Smooth muscle cell (in vitro differentiated cells): Measurements from ENCODE around the gene GMDS. TPM values are rescaled to one million over a fixed set of nuclear protein-coding genes. Genes with fewer than 3 reads are reported as not detected.
A peak's percentile ranks its signal among the peaks of the same experiment; 100 is the strongest.

ENCODE experiments used
- DNase-seq: peaks from one replicate; lab custom pipeline; 2025; ENCODE audit not compliant: unreplicated experiment; lab: John Stamatoyannopoulos, UW
- H2AFZ ChIP-seq: fragments of 200-600 bp; sonication (generic); 2 replicates; pipeline ENCODE4 v1.6.0; 2016; ENCODE audit warnings: antibody characterized with exemption, low read depth, mild to moderate bottlenecking
- H3F3A ChIP-seq: fragments of 200-600 bp; sonication (generic); 2 replicates; pipeline ENCODE4 v1.6.0; 2017; ENCODE audit warnings: antibody characterized with exemption, low read depth
- H3K27ac ChIP-seq: fragments of 200-600 bp; sonication (generic); 2 replicates; pipeline ENCODE4 v1.5.1; 2016; ENCODE audit warnings: low read depth, mild to moderate bottlenecking
- H3K27me3 ChIP-seq: fragments of 200-600 bp; sonication (generic); 2 replicates; pipeline ENCODE4 v1.6.1; 2016; ENCODE audit warnings: low read depth, mild to moderate bottlenecking
- H3K36me3 ChIP-seq: fragments of 200-600 bp; sonication (generic); 2 replicates; pipeline ENCODE4 v1.5.1; 2016; ENCODE audit warnings: low read depth
- H3K4me1 ChIP-seq: fragments of 200-600 bp; sonication (generic); 2 replicates; pipeline ENCODE4 v1.5.1; 2016; ENCODE audit warnings: low read depth
- H3K4me2 ChIP-seq: fragments of 200-600 bp; sonication (generic); 2 replicates; pipeline ENCODE4 v1.6.0; 2016; ENCODE audit warnings: mild to moderate bottlenecking
- H3K4me3 ChIP-seq: fragments of 200-600 bp; sonication (generic); 2 replicates; pipeline ENCODE4 v1.5.1; 2016; ENCODE audit warnings: mild to moderate bottlenecking
- H3K79me2 ChIP-seq: fragments of 200-600 bp; sonication (generic); 2 replicates; pipeline ENCODE4 v1.6.0; 2016; ENCODE audit warnings: low read depth, mild to moderate bottlenecking
- H3K9ac ChIP-seq: fragments of 200-600 bp; sonication (generic); 2 replicates; pipeline ENCODE4 v1.6.0; 2016; ENCODE audit warnings: low read depth
- H3K9me3 ChIP-seq: fragments of 200-600 bp; sonication (generic); replicated peaks from 2 replicates; pipeline ENCODE4 v1.5.1; 2016; ENCODE audit warnings: low read depth
- H4K20me1 ChIP-seq: fragments of 200-600 bp; sonication (generic); 2 replicates; pipeline ENCODE4 v1.6.0; 2016; ENCODE audit warnings: low read depth
- WGBS: methylation state at CpG from one replicate; pipeline ENCODE4 v1.1.7; 2016; ENCODE audit warnings: low lambda C conversion rate; 5-methylcytosine and 5-hydroxymethylcytosine counted together
- polyA plus RNA-seq: library from polyadenylated mRNA; unstranded; fragments of >200 nt; fragmentation: Nextera tagmentation; extraction: Ambion mirVana; gene quantifications from 2 replicates; pipeline ENCODE4 v1.2.1, GENCODE V29; 2016
- total RNA-seq: library from RNA; depleted of rRNA; stranded (reverse); fragments of >200 nt; gene quantifications from 2 replicates; pipeline ENCODE4 v1.2.3, GENCODE V29; 2014
- TF ChIP-seq, protein P1 (sequence below): fragments of 200-600 bp; sonication (generic); IDR thresholded peaks from 2 replicates; pipeline ENCODE4 v1.5.1; 2017; ENCODE audit warnings: borderline replicate concordance, mild to moderate bottlenecking, antibody characterized with exemption; ENCODE audit not compliant: insufficient read depth, poor library complexity, severe bottlenecking

GMDS gene
- total and polyA plus RNA-seq, 2 experiments from 2014 or later, result 3.7 to 8.5 TPM

DNA sequence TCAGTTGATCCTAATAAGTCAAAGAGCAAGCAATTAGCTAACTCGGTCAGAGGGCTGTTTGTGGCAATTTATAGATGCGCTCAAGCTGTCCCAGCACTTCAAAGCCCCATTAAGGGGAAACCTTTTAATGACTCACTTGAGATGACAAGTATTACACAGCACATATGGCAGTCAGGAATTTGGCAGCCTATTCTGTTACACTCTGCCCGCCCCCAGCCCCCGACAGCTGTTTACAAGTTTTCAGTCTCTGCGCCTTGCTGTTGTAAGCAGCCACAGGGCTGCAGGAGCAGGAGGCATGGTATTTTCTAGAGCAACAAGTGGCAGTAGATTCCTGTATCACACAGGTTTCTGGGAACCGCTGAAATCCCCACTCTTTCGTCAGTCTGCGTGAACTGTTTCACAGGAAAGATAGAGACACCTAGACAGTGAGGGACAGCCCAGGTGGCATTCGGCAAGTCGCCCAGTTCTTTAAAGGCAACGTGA is 372.7 kb downstream of the GMDS start:
- H4K20me1 ChIP-seq, result no peaks in the 10 kb centered on the region
- no peaks in the 10 kb centered on the region for H3K9me3 ChIP-seq
- no peak for DNase-seq
- TF ChIP-seq, protein P1, sequence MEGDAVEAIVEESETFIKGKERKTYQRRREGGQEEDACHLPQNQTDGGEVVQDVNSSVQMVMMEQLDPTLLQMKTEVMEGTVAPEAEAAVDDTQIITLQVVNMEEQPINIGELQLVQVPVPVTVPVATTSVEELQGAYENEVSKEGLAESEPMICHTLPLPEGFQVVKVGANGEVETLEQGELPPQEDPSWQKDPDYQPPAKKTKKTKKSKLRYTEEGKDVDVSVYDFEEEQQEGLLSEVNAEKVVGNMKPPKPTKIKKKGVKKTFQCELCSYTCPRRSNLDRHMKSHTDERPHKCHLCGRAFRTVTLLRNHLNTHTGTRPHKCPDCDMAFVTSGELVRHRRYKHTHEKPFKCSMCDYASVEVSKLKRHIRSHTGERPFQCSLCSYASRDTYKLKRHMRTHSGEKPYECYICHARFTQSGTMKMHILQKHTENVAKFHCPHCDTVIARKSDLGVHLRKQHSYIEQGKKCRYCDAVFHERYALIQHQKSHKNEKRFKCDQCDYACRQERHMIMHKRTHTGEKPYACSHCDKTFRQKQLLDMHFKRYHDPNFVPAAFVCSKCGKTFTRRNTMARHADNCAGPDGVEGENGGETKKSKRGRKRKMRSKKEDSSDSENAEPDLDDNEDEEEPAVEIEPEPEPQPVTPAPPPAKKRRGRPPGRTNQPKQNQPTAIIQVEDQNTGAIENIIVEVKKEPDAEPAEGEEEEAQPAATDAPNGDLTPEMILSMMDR, result no peak
- H3K36me3 ChIP-seq, result no peaks in the 10 kb centered on the region
- H3K9ac ChIP-seq, result no peak overlapping the region
- H3K4me3 ChIP-seq, result no peak overlapping the region
- no peak overlapping the region for H2AFZ ChIP-seq
- peaks cover 71% of the 10 kb centered on the region for H3K27me3 ChIP-seq
- peak overlapping the region; percentile 65 for H3K4me2 ChIP-seq
- WGBS, result 27% methylated on average over 11 of the region's 11 CpGs
- H3F3A ChIP-seq, result no peaks in the 10 kb centered on the region
- H3K27ac ChIP-seq, result no peak overlapping the region
- no peaks in the 10 kb centered on the region for H3K79me2 ChIP-seq
- peaks cover 32% of the 10 kb centered on the region for H3K4me1 ChIP-seq

DNA sequence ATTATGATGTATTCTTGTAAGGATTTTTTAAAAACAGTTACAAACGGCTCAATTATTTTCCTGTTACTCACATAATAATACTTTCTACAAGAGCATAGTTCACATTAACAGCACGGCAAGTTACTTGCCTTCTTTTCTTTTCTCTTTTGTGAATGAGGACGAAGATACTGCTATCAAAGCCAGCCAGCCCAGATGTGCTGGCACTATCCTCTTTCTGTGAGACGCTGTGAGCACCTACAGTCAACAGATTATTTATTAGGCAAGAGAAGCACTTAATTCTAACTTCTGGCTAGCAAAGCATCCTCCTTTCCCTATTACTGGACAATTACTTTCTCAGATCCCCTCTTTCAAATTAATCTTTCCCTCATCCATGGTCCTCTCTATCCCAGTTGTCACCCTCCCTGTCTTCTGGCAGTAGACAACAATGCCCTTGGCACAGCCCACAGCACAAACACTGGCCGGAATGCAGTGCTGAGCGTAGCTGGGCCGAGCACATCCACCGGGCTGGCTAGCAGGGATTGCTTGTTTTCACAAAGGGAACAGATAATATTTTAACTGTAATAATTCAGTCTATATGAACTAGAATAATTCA is 373.6 kb downstream of the GMDS start:
- Histone ChIP-seq H3K4me3 (no peak overlapping the region), H3K27me3 (peaks cover 75% of the 10 kb centered on the region), H3F3A (no peaks in the 10 kb centered on the region), H2AFZ (no peak overlapping the region), H3K9me3 (no peaks in the 10 kb centered on the region), H4K20me1 (no peaks in the 10 kb centered on the region), H3K4me1 (peaks cover 32% of the 10 kb centered on the region), H3K4me2 (peak overlapping the region; percentile 65), H3K9ac (no peak overlapping the region), H3K36me3 (no peaks in the 10 kb centered on the region), H3K27ac (no peak overlapping the region), H3K79me2 (no peaks in the 10 kb centered on the region)
- TF ChIP-seq, protein P1, result no peak
- no peak for DNase-seq
- WGBS, result 54% methylated on average over 8 of the region's 8 CpGs

DNA sequence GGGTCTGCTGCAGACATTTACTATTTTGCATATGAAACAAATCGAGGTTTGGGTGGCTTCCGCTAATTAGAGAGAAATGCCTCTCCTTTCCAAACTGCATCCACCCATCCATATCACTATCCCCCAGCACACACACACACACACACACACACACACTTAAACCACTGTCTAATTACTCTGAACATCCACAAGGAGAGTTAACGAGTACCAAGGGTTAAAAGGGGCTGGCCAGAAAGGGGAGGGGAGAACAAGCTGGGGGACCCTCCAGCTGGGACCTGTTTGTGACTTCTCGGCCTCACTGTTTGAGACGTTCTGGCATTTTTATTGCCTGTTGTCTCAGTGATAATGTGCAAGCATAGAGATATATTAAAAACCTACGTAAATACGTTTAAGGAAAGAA is 374.5 kb downstream of the GMDS start:
- Histone ChIP-seq H4K20me1 (no peaks in the 10 kb centered on the region), H3K4me2 (no peak overlapping the region), H3K36me3 (no peaks in the 10 kb centered on the region), H3K27me3 (peaks cover 75% of the 10 kb centered on the region), H3K27ac (no peak overlapping the region), H3K9me3 (no peaks in the 10 kb centered on the region), H2AFZ (no peak overlapping the region), H3K79me2 (no peaks in the 10 kb centered on the region), H3K4me3 (no peak overlapping the region), H3K9ac (no peak overlapping the region), H3K4me1 (peaks cover 32% of the 10 kb centered on the region), H3F3A (no peaks in the 10 kb centered on the region)
- TF ChIP-seq, protein P1, result no peak
- WGBS, result 26% methylated on average over 7 of the region's 7 CpGs
- no peak for DNase-seq

DNA sequence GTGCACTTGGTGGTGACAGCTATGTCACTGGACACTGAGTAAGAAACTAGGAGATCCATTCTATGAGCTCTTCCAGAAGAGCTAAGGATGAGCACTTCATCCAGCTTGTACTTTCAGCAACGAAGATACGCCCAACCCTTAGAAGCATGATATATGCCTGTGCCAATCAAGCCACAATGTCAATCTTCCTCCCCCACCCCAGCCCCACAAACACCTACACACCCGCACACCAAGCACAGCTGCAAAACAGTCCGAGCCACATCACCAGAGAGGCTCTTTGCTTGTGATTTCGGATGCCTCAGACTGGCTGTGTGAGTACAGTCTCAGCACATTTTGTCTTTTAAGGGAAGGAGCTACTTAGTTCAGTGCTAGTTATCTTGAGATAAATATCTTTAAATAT is 375.2 kb downstream of the GMDS start:
- H2AFZ ChIP-seq, result no peak overlapping the region
- DNase-seq, result no peak
- no peak overlapping the region for H3K27ac ChIP-seq
- TF ChIP-seq, protein P1, result no peak
- no peak overlapping the region for H3K9ac ChIP-seq
- H3K9me3 ChIP-seq, result no peaks in the 10 kb centered on the region
- H4K20me1 ChIP-seq, result no peaks in the 10 kb centered on the region
- no peaks in the 10 kb centered on the region for H3K36me3 ChIP-seq
- no peaks in the 10 kb centered on the region for H3K79me2 ChIP-seq
- 68% methylated on average over 5 of the region's 5 CpGs for WGBS
- H3K4me3 ChIP-seq, result no peak overlapping the region
- peaks cover 76% of the 10 kb centered on the region for H3K27me3 ChIP-seq
- no peaks in the 10 kb centered on the region for H3F3A ChIP-seq
- H3K4me1 ChIP-seq, result peaks cover 32% of the 10 kb centered on the region
- no peak overlapping the region for H3K4me2 ChIP-seq
